Calu3 (cell line): Measurements from ENCODE around the gene PTPRE. TPM values are rescaled to one million over a fixed set of nuclear protein-coding genes. Genes with fewer than 3 reads are reported as not detected.

Experiments
- BruUV-seq: library from RNA; stranded (reverse); fragments of 400-500 nt; replicated peaks from 2 replicates; lab custom pipeline; 2021; lab: Mats Ljungman, UMichigan
- CTCF ChIA-PET: fragments of 300-600 bp; sonication (Branson Sonifier 250); formaldehyde crosslinking; loops from one replicate; lab custom pipeline; 2022; ENCODE audit warnings: antibody characterized with exemption; lab: Charles Lee
- DNase-seq: peaks from one replicate; pipeline ENCODE4 v3.0.0; 2022
- H3K27ac Mint-ChIP-seq: one replicate; pipeline ENCODE4 v1.8.0; 2022; ENCODE audit warnings: mixed read lengths; ENCODE audit not compliant: unreplicated experiment
- H3K27me3 Mint-ChIP-seq: one replicate; pipeline ENCODE4 v1.8.0; 2022; ENCODE audit warnings: mixed read lengths; ENCODE audit not compliant: unreplicated experiment
- H3K36me3 Mint-ChIP-seq: one replicate; pipeline ENCODE4 v1.8.0; 2022; ENCODE audit warnings: mild to moderate bottlenecking, moderate library complexity, mixed read lengths; ENCODE audit not compliant: insufficient read depth, unreplicated experiment
- H3K4me1 Mint-ChIP-seq: one replicate; pipeline ENCODE4 v1.8.0; 2022; ENCODE audit warnings: mild to moderate bottlenecking, low read depth, mixed read lengths; ENCODE audit not compliant: unreplicated experiment
- H3K4me3 Mint-ChIP-seq: one replicate; pipeline ENCODE4 v1.8.0; 2022; ENCODE audit warnings: mild to moderate bottlenecking, low read depth, moderate library complexity, mixed read lengths; ENCODE audit not compliant: unreplicated experiment
- H3K9me3 Mint-ChIP-seq: one replicate; pipeline ENCODE4 v1.8.0; 2022; ENCODE audit warnings: low read depth, mixed read lengths; ENCODE audit not compliant: unreplicated experiment
- intact Hi-C: fragments of 100-400 bp; cut with micrococcal nuclease; formaldehyde crosslinking; loops from one replicate; pipeline ENCODE4 v1.10.0; 2022; ENCODE audit not compliant: unreplicated experiment
- total RNA-seq: library from RNA; stranded (reverse); gene quantifications from 2 replicates; pipeline ENCODE4 v1.2.3, GENCODE V29; 2022
- TF ChIP-seq, protein P1 (sequence below): fragments of 200-600 bp; IDR thresholded peaks from one replicate; pipeline ENCODE4 v1.8.0; 2022; ENCODE audit warnings: antibody characterized with exemption; ENCODE audit not compliant: unreplicated experiment

Gene PTPRE
- total RNA-seq, 1 experiment from 2014 or later, result 7.6 TPM

DNA sequence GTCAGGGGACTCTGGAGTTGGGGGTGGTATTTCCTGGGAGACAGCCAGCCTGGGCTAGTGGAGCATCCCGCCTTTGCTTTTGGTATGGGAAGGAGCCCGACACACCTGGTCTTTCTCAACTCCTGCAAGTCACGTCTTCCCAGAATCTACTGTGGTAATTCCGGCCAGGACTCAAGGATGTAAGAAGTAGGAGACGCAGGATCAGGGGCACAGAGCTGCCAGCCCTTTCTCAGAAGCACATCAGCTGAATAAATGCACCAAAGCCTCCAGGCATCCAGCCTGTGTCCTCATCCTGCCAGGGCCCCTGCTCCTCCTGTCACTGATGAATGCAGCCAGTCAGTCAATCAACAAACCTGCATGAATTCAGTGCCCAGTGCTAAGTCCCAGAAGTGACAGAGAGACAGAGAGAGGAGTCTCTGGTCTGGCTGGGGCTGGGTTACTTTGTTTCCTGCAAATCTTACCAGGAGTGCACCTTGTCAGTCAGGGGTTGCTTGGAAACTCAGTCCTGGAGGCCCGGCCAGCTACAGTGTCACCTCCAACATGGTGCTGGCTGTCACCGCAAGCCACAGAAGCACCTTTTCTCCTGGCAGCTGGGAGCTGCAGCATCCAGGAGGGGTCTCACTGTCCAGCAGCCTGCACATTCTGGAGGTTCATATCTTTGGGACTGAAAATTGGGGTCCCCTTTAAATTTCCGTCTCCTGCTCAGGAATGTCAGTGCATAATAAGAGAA, 101.8 kb downstream of the PTPRE start:
- no TSS peak for BruUV-seq
- CTCF ChIA-PET, result interaction anchor here (1.6 to 4.0 kb wide), 2 partner anchors 17 to 102 kb away, joined by 4 to 30 read pairs; partner anchors contain the start of gene PTPRE
- no peak overlapping the region for H3K4me3 Mint-ChIP-seq

DNA sequence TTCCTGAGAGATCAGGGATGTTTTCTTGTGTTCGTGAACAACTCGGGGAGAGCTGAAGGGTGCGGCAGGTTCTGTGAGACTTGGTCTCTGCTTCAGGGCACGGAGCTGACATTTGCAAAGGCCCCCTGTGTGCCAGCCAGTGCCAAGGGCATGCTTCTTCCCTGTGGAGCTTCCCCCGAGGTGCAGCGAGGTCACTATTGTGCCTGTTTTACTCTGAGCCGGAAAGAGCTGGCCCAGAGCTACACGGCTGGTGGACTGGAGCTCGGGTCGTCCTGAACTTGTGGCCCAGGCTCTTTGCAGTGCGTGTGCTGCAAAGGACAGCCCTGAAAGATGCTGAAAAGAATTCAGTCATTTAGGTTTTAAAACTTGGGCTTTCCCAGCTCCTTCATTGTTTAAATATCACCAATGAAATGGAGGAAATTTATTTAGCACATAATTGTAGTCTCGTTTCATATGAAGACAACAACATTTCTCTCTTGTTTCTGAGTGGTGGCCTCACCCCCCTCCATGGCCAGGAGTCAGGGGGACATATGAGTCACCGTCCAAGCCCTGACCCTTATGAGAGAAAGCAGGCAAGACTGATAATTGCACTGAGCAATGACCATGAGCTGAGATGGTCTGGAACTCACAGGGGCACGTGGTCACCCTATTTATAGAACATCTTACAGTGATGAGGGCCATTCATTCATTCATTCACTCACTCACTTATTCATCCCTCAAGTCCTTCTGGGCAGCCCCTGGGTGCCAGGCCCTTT, 102.6 kb downstream of the PTPRE start:
- no peak overlapping the region for H3K4me3 Mint-ChIP-seq
- DNase-seq, result no peak
- TF ChIP-seq, protein P1, sequence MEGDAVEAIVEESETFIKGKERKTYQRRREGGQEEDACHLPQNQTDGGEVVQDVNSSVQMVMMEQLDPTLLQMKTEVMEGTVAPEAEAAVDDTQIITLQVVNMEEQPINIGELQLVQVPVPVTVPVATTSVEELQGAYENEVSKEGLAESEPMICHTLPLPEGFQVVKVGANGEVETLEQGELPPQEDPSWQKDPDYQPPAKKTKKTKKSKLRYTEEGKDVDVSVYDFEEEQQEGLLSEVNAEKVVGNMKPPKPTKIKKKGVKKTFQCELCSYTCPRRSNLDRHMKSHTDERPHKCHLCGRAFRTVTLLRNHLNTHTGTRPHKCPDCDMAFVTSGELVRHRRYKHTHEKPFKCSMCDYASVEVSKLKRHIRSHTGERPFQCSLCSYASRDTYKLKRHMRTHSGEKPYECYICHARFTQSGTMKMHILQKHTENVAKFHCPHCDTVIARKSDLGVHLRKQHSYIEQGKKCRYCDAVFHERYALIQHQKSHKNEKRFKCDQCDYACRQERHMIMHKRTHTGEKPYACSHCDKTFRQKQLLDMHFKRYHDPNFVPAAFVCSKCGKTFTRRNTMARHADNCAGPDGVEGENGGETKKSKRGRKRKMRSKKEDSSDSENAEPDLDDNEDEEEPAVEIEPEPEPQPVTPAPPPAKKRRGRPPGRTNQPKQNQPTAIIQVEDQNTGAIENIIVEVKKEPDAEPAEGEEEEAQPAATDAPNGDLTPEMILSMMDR, result no peak
- CTCF ChIA-PET, result interaction anchor here (1.6 to 4.0 kb wide), 2 partner anchors 18 to 102 kb away, joined by 4 to 30 read pairs; partner anchors contain the start of gene PTPRE
- intact Hi-C loops, result loop anchor here (10.0 kb wide), 1 partner anchor 55 kb away; no protein-coding TSS in a partner anchor
- no peaks in the 10 kb centered on the region for H3K27me3 Mint-ChIP-seq
- no TSS peak for BruUV-seq
- H3K4me1 Mint-ChIP-seq, result peaks cover 21% of the 10 kb centered on the region
- no peak overlapping the region for H3K27ac Mint-ChIP-seq
- no peaks in the 10 kb centered on the region for H3K9me3 Mint-ChIP-seq
- H3K36me3 Mint-ChIP-seq, result peaks cover 6% of the 10 kb centered on the region

More for the DNA sequence above, 101.8 kb downstream of the PTPRE start:
- TF ChIP-seq, protein P1, result no peak
- no peaks in the 10 kb centered on the region for H3K9me3 Mint-ChIP-seq
- intact Hi-C loops, result no loop called here
- DNase-seq, result no peak
- no peak overlapping the region for H3K27ac Mint-ChIP-seq
- H3K4me1 Mint-ChIP-seq, result peaks cover 21% of the 10 kb centered on the region
- no peaks in the 10 kb centered on the region for H3K27me3 Mint-ChIP-seq
- peaks cover 6% of the 10 kb centered on the region for H3K36me3 Mint-ChIP-seq

GRCh38 chr10:128011059-128011979, 104.4 kb downstream of the PTPRE start:
- CTCF ChIA-PET, result interaction anchor here (0.7 to 4.0 kb wide), 5 partner anchors 20 to 218 kb away, joined by 3 to 30 read pairs (median 4); partner anchors contain the start of gene PTPRE
- TF ChIP-seq, protein P1, result peak; percentile 84
- peak overlapping the region; percentile 39 for H3K4me3 Mint-ChIP-seq
- intact Hi-C loops, result loop anchor here (1.0 to 10.0 kb wide), 3 partner anchors 53 to 138 kb away; no protein-coding TSS in a partner anchor
- peak; percentile 83 for DNase-seq
- no peak overlapping the region for H3K27ac Mint-ChIP-seq
- H3K9me3 Mint-ChIP-seq, result no peaks in the 10 kb centered on the region
- peaks cover 6% of the 10 kb centered on the region for H3K36me3 Mint-ChIP-seq
- H3K4me1 Mint-ChIP-seq, result peaks cover 21% of the 10 kb centered on the region
- no TSS peak for BruUV-seq
- H3K27me3 Mint-ChIP-seq, result no peaks in the 10 kb centered on the region
